ENCODE measurements around the gene NAT8.
"Not testable (repeated sequence)": the region's sequence is repeated elsewhere in the genome, so short reads cannot be mapped to it uniquely, and the experiment has no call there.

The NAT8 gene

GRCh38 chr2:73652348-73652747 lies 10.1 kb upstream of the NAT8 start:
- Histone ChIP-seq H3K36me3 (ENCODE audit: low read depth) (no peaks in the 10 kb centered on the region), H3K4me1 (ENCODE audit: insufficient read depth, poor library complexity, severe bottlenecking) (no peaks in the 10 kb centered on the region), H3K27me3 (ENCODE audit: insufficient read depth, poor library complexity, severe bottlenecking) (peaks cover 13% of the 10 kb centered on the region), H3K9me3 (ENCODE audit: severe bottlenecking) (no peaks in the 10 kb centered on the region), H3K27ac (ENCODE audit: poor library complexity, severe bottlenecking) (no peak overlapping the region), H3K4me3 (ENCODE audit: severe bottlenecking) (no peak overlapping the region)
- ATAC-seq (ENCODE audit: low read depth) (no peak), DNase-seq (ENCODE audit: low spot score) (no peak)
- TF ChIP-seq, protein P1, sequence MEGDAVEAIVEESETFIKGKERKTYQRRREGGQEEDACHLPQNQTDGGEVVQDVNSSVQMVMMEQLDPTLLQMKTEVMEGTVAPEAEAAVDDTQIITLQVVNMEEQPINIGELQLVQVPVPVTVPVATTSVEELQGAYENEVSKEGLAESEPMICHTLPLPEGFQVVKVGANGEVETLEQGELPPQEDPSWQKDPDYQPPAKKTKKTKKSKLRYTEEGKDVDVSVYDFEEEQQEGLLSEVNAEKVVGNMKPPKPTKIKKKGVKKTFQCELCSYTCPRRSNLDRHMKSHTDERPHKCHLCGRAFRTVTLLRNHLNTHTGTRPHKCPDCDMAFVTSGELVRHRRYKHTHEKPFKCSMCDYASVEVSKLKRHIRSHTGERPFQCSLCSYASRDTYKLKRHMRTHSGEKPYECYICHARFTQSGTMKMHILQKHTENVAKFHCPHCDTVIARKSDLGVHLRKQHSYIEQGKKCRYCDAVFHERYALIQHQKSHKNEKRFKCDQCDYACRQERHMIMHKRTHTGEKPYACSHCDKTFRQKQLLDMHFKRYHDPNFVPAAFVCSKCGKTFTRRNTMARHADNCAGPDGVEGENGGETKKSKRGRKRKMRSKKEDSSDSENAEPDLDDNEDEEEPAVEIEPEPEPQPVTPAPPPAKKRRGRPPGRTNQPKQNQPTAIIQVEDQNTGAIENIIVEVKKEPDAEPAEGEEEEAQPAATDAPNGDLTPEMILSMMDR (IDR thresholded peaks at IDR 0.05; ENCODE audit: poor library complexity, severe bottlenecking), result no peak

- Histone ChIP-seq H3K4me3 (ENCODE audit: severe bottlenecking) (no peak overlapping the region), H3K27ac (ENCODE audit: poor library complexity, severe bottlenecking) (no peak overlapping the region), H3K9me3 (ENCODE audit: severe bottlenecking) (no peaks in the 10 kb centered on the region), H3K36me3 (ENCODE audit: low read depth) (no peaks in the 10 kb centered on the region), H3K4me1 (ENCODE audit: insufficient read depth, poor library complexity, severe bottlenecking) (no peaks in the 10 kb centered on the region), H3K27me3 (ENCODE audit: insufficient read depth, poor library complexity, severe bottlenecking) (peaks cover 13% of the 10 kb centered on the region)
- ATAC-seq (ENCODE audit: low read depth) (no peak), DNase-seq (ENCODE audit: low spot score) (no peak)
- TF ChIP-seq, protein P1 (IDR thresholded peaks at IDR 0.05; ENCODE audit: poor library complexity, severe bottlenecking), result no peak
Observed at GRCh38 chr2:73651591-73652230, 9.5 kb upstream of the NAT8 start.

DNA sequence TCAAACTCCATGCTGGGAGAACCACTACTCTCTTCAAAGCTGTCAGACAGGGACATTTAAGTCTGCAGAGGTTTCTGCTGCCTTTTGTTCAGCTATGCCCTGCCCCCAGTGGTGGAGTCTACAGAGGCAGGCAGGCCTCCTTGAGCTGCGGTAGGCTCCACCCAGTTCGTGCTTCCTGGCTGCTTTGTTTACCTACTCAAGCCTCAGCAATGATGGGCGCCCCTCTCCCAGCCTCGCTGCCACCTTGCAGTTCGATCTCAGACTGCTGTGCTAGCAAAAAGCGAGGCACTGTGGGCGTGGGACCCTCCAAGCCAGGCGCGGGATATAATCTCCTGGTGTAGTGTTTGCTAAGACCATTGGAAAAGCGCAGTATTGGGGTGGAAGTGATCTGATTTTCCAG lies 5.5 kb upstream of the NAT8 start:
- not testable (repeated sequence) for H3K4me1 ChIP-seq (ENCODE audit: insufficient read depth, poor library complexity, severe bottlenecking); H3K36me3 ChIP-seq (ENCODE audit: low read depth); H3K9me3 ChIP-seq (ENCODE audit: severe bottlenecking); DNase-seq (ENCODE audit: low spot score); H3K4me3 ChIP-seq (ENCODE audit: severe bottlenecking); ATAC-seq (ENCODE audit: low read depth); H3K27ac ChIP-seq (ENCODE audit: poor library complexity, severe bottlenecking); H3K27me3 ChIP-seq (ENCODE audit: insufficient read depth, poor library complexity, severe bottlenecking)

GRCh38 chr2:73641767-73642062 lies 507 bp downstream of the NAT8 start:
- DNase-seq (ENCODE audit: low spot score) (no peak), ATAC-seq (ENCODE audit: low read depth) (no peak)
- Histone ChIP-seq H3K27me3 (ENCODE audit: insufficient read depth, poor library complexity, severe bottlenecking) (no peaks in the 10 kb centered on the region), H3K27ac (ENCODE audit: poor library complexity, severe bottlenecking) (no peak overlapping the region), H3K9me3 (ENCODE audit: severe bottlenecking) (no peaks in the 10 kb centered on the region), H3K36me3 (ENCODE audit: low read depth) (no peaks in the 10 kb centered on the region), H3K4me1 (ENCODE audit: insufficient read depth, poor library complexity, severe bottlenecking) (no peaks in the 10 kb centered on the region), H3K4me3 (ENCODE audit: severe bottlenecking) (no peak overlapping the region)
- TF ChIP-seq, protein P1 (IDR thresholded peaks at IDR 0.05; ENCODE audit: poor library complexity, severe bottlenecking), result no peak

DNA sequence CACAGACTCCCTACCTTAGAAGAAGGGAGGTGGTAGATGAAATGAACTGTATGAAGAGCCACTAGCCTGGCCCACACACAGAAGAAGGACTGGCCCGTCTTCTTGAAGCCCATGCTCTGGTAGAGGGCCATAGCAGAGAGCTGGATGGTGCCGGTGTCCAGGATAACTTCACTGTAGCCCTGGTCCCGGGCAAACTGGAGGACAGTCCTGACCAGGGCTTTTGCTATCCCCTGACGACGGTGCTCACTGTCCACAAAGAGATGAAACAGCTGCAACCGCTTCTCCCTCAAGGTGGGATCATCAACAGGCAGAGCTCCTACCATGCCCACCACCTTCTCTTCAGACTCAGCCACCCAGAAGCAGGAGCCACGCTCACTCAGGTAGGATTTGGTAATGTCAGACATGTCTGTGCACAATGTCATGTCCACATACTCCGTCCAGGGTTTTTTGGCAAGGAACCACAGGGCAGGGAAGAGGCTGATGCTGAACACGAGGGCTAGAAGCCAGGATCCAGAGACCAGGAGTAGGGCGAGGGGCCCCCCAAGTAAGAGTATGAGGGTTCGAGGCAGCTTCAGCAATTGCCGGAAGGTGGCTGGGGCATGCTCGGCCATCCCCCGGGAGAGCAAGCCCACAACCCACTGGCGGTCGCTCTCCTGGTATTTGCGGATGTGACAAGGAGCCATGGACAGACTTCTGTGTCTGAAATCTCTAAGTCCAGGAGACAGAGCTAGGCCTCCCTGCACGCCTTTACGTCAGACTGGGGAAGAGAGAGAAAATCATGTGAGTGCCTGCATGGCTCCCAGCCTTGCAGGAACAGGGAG lies 1.1 kb downstream of the NAT8 start:
- no peak for ATAC-seq (ENCODE audit: low read depth)

More for the DNA sequence above, 1.1 kb downstream of the NAT8 start:
- no peak for DNase-seq (ENCODE audit: low spot score)
- Histone ChIP-seq H3K36me3 (ENCODE audit: low read depth) (no peaks in the 10 kb centered on the region), H3K27me3 (ENCODE audit: insufficient read depth, poor library complexity, severe bottlenecking) (no peaks in the 10 kb centered on the region), H3K27ac (ENCODE audit: poor library complexity, severe bottlenecking) (no peak overlapping the region), H3K4me1 (ENCODE audit: insufficient read depth, poor library complexity, severe bottlenecking) (no peaks in the 10 kb centered on the region), H3K9me3 (ENCODE audit: severe bottlenecking) (no peaks in the 10 kb centered on the region), H3K4me3 (ENCODE audit: severe bottlenecking) (no peak overlapping the region)
- TF ChIP-seq, protein P1 (IDR thresholded peaks at IDR 0.05; ENCODE audit: poor library complexity, severe bottlenecking), result no peak
